Ishikawa (cell line): Measurements from ENCODE around the gene DCC.

Source experiments
- RAD21 ChIP-seq: IDR thresholded peaks from 2 replicates; pipeline ENCODE4 v1.6.1; 2012; ENCODE audit warnings: low read depth
- TAF1 ChIP-seq: IDR thresholded peaks from 2 replicates; pipeline ENCODE4 v1.6.1; 2012; ENCODE audit warnings: low read depth, mild to moderate bottlenecking

DNA sequence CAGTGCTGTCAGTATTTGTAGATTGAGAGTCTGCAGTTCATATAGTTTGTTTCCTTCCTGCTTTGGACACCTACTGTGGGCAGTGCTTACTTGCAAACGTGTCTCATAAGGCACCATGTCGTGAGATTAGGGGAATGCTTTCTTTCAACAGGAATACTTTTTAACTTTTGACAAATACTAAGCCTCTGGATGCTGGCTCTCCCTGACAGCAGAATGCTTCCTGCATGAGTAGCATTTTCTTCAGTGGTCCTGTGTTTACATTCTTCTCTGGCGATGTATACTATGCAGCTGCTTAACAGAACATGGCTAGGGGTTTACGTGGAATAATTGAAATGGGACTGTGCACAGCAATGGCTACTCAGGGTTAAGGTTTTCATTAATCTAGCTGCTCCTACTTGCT is 1077.0 kb downstream of the DCC start:
- TF ChIP-seq TAF1 = no peak
- TF ChIP-seq RAD21 = no peak
